GM21528 (cell line): ENCODE results near the gene KLHL28.

Experiments used
- ATAC-seq: cut with Tn5 transposase; IDR thresholded peaks from one replicate; pipeline ENCODE4 v1.9.1; 2021; ENCODE audit warnings: mild to moderate bottlenecking, moderate library complexity; ENCODE audit not compliant: unreplicated experiment, low FRiP score

KLHL28 gene

DNA sequence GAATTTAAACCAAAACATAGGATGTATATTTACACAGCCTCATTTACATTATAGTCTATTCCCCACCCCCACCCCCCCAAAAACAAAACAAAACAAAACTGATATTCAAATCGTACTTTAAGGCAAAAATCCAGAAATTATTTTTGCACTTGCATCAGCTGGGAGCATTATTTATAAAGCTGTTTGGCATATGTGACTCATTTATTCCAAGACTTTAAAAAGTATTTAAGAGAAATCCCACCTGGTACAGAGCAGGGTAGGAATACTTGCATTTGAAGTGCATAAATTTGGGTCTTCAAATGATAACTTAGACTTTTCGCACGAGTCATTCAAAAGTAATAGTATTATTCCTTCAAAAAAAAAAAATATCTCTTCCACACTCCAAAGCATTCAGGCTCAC lies 1.1 kb downstream of the KLHL28 start:
- ATAC-seq: no peak

DNA sequence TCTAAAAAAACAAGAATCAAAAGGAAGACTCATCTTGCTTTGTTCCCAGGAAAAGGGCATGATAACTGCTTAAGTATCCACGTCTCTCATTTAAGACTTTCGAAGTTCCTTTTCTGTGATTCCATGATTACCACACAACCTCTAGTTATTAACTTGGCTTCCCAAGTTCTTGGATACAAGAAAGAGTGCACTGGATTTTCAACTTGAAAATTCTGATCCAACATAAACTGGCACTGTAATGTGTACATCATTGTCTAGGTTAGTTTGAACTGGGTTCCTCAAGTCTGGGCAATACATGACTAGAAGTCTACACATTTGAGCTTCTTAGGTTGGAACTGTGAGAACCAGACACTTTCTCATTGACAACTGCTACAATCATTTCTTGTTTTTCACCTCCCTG lies 1.6 kb downstream of the KLHL28 start:
- no peak for ATAC-seq

DNA sequence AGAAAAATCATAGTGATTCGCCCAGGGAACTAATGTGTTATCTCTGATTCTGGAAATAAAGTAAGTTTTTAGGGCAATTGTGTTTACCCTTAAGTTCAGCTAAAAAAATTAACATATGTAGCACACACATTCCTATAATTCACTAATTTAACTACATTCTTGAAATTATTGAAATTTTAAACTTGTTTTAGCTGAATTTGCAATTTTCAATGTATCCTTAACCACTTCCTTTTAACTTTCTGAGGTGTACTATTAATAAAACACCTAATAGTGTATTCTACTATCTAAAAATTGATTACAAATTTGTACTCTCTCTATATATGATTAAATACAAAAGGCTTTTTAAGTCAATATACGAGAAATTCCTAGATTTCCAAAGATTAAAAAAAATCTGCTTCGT lies 2.2 kb downstream of the KLHL28 start:
- ATAC-seq: no peak

DNA sequence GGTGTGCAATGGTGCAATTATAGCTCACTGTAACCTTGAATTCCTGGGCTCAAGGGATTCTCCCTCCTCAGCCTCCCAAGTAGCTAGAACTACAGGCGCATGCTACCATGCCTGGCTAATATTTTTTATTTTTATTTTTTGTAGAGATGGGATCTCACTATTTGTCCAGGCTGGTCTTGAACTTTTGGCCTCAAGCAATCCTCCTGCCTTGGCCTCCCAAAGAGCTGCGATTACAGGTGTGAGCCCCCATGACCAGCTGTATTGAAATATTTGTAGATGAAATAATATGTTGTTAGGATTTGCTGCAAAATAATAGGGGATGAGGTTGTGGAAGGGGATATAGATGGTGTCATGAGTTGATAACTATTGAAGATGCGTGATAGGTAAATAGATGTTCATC lies 4.9 kb downstream of the KLHL28 start:
- no peak for ATAC-seq

DNA sequence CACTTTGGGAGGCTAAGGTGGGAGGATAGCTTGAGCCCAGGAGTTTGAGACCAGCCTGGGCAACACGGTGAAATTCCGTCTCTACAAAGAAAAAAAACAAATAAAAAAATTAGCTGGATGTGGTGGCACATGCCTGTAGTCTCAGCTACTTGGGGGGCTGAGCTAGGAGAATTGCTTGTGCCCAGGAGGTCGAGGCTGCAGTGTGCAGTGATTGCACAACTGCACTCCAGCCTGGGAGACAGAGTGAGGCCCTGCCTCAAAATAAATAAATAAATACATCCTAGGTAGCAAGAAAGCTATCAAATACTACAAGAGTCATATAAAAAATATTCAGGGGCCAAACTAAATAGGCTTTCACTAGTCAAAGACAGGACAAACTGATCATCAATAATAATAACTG lies 6.2 kb downstream of the KLHL28 start:
- ATAC-seq: no peak

DNA sequence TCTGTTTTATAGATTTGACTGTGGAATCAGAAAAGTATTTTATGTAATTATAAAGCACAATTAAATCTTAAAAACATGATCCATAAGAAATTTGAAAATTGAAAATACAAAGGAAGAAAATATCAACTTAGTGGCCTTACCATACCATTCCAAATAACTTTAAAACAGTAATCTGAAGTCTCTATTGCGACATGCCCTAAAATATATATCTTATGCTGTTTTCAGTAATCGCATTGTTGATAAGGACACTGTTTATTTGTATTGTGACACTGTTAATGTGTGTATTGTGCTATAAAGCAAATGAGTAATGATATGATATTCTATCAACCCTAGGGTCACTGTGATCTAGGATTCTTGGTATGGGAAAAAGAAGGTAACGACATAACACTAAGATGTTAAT lies 7.0 kb downstream of the KLHL28 start:
- ATAC-seq: no peak

DNA sequence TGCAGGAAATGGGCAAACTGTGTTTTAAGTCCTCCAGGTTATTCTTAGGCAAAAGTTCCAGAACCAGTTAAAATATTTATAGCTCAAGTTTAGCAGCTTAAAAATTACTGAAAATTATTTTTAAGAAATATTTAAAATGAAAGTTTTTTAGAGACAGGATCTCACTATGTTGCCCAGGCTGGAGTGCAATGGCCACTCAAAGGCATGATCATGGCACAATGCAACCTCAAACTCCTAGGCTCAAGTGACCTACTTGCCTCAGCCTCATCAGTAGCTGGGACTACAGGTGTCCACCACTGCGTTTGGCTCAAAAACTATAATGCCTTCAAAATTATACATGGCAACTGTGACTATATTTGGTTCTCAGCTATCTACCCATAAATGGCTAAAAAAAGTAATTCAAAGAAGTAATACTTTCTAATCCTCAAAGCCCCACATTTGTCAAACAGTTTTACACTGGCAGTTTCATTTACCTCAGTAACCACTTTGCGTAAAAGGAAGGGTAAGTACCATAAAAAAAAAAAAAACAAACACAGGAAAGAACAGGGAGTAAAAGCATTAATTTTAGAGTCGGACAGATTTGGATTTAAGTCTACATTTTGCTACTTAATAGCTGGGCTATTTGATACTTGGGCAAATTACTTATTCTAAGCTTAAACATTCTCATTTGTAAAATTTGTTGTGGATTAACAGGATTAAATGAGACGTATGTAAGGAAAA lies 9.2 kb downstream of the KLHL28 start:
- ATAC-seq: no peak

DNA sequence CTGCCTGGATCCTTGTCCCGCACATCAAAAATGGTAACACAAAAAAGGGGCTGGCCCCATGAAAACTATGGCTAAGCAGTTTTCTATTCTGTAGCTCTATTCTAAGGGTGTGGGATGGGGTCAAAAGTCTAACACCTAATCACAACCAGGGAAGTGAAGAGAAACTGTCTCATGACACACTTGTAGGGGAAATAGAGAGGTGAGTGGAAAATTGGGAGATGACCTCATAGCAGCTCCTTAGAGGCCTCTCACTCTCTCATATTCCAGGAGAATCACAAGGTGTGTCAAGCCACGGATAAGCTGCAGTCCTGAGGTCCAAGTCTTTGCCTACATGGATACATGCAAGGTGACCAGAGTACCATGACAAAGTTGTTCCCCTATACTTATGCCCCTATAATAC lies 10.7 kb downstream of the KLHL28 start:
- no peak for ATAC-seq

DNA sequence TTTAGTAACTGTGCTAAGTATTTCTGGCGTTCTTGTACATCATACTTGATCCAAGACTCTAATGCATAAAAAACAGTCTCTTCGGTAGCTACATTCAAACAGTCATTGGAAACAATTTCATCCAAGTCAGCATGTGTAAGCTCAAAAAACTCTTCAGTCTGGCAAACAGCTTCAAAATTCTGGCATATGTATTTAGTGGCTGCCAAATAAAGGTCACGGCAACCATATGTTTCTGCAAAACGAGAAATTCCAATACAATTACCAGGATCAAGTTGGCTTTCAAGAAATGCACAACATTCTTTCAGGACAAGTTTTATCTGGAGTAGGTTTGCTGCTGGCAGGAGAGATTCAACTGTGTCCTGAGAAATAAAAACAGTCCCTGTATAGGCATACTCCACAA lies 16.5 kb downstream of the KLHL28 start:
- ATAC-seq: no peak

DNA sequence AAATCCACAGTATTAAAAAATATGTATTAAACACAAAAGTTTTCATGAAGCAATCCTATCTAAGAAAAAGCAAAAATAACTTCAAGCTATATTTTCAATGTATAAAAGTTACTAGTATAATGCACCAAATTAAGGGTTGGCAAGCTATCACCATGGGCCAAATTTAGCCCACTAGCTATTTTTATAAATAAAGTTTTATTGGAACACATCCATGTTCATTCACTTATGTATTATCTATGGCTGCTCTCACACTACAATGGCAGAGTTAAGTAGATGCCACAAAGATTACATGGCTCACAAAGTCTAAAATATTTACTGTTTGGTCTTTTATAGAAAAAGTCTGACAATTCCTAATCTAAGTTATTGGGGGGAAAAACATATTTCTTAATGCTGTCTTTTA lies 17.6 kb downstream of the KLHL28 start:
- no peak for ATAC-seq

DNA sequence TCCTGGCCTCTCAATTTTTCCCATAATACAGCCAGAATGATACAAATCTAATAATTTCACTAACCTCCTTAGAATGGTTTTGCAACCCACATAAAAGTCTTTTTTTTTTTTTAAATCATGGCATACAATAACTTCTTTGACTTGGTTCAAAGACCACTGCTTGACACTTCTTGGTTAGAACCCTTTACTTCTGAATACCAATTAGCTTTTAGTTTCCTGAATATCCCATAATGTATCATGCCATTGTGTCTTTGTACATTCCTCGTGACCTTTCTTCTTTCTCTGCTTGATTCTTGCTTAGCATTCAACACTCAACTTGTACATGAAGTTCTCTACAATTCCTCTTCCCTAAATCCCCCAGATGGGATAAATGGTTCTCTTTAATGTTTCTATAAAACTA lies 19.3 kb downstream of the KLHL28 start:
- no peak for ATAC-seq

DNA sequence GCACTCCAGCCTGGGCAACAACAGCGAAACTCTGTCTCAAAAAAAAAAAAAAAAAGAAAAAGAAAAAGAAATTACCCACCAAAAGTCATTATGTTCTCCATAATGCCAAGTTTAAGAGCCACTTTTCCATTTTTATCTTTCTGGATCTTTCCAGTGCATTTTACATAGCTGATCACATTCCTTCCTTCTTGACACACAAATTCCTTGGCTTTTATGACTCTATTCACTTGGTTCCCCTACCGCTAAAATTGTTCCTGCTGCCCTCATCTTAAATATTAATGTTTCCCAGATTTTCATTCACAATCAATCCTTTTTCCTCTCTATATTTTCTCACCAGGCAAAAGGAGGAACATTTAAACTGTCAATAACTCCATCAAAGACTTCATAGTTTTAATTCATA lies 20.2 kb downstream of the KLHL28 start:
- no peak for ATAC-seq

DNA sequence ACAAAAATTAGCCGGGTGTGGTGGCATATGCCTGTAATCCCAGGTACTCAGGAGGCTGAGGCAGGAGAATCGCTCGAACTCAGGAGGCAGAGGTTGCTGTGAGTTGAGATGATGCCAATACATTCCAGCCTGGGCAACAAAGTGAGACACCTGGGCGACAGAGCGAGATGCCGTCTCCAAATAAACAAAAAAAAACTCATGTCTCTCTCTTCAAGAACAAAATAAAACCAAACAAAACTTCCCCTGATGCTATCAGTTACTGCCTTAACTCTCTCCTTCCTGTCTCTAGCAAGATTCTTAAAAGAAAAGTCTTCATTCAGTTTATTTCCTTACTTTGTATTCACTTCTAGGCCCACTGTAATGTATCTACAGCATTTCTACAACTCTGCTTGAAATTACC lies 20.8 kb downstream of the KLHL28 start:
- ATAC-seq: no peak

DNA sequence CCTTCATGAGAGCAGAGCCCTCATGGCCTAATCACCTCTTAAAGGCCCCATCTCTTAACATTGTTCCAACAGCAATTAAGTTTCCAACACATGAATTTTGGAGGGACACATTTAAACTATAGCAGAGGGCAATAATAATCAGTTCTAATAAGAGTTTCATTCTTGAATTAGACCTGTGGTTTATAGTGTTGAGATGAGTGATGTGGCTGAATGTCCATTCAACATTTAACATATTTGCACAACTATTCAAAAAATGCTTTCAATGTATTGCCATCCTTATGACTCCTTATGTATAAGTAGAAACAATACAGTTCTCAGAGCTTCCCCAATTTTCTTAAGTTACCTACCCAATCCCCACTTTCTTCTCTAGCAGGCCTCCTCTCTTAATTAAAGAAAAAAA lies 21.5 kb downstream of the KLHL28 start:
- ATAC-seq: no peak

DNA sequence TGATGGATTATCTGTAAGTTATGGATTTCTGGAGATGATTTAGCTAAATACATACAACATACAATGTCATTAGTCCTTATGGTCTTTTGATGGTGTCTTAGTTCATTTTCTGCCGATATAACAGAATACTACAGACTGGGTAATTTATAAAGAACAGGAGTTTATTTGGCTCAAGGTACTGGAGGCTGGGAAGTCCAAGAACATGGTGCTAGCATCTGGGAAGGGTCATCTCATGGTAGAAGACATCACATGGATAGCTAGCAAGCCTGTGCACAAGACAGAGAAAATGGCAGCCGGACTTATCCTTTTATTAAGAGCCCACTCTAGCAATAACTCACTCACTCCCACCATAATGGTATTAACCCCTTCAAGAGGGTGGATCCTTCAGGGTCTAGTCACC lies 24.2 kb downstream of the KLHL28 start:
- no peak for ATAC-seq

DNA sequence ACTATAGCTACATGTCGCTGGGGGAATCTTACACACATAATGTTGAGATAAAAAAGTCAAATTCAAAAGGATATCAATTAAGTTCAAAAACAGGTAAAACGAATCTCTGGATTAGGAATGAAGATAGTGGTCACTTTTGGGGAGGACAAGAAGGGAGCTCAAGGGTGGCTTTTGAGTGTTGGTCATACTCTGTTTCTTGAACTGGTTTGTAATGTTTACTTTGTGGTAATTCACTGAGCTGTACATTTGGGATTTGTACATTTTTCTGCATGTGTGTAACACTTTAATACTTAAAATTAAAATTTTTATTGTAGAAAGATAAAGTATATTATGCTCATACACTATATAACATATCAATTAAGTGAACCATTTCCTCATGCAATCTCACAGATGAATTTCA lies 26.6 kb downstream of the KLHL28 start:
- no peak for ATAC-seq

DNA sequence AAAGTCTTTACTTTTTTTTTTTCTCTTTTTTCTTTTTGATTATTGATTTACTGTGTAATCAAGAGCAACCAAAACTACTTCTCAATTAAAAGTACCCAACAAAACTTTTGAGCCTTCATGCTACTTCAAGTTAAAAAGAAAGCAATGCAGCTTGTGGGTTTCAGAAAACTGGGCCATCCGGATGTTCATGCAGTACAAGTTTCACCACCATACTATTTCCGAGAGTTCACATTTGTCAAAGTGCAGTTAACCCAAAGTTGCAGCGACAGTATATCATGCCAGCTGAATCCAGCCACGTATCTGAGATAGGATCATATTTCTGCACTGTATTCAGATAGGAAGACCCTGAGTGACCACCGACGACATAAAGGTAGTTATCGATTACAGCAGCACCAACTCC lies 33.0 kb downstream of the KLHL28 start:
- ATAC-seq: no peak

DNA sequence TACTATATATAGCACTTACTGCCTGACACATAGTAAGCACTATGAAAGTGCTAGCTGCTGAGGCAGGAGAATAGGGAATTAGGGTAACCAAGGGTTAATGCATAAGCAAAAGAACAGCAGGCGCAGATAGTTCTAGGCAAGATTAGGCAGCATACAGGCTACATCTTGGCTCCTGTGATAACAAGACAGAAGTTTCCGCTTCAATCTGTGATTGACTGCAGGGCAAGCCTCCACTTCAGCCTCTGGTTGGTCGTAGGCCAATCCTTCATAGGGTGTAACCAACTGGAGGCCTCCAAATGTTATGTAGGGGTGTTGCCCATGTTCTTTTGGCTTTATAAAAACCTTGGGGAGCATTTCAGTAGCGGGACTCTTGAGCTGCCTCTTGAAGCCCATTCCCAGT lies 46.9 kb downstream of the KLHL28 start:
- ATAC-seq: no peak

DNA sequence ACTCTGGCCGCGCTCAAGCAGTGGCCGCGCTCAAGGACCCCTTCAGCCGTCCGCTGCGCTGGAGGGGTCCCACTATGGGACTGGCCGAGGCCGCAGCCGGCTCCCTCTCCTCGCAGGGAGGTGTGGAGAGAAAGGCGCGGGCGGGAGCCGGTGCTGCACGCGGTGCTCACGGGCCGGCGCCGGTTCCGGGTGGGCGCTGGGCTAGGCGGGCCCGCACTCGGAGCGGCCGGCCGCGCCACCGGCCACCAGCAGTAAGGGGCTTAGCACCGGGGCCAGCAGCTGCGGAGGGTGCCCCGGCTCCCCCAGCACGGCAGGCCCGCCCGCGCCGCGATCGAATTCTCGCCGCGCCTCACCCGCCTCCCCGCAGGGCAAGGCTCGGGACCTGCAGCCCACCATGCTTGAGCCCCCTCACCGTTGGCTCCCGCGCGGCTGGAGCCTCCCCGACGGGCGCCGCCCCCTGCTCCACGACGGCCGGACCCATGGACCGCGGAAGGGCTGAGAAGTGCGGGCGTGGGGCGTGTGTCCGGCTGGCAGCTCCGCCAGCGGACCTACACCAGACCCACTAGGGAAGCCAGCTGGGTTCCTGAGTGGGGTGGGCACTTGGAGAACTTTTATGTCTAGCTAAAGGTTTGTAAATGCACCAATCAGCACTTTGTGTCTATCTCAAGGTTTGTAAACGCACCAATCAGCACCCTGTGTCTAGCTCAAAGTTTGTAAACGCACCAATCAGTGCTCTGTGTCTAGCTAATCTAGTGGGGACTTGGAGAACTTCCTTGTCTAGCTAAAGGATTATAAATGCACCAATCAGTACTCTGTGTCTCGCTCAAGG lies 49.5 kb downstream of the KLHL28 start:
- ATAC-seq: no peak

DNA sequence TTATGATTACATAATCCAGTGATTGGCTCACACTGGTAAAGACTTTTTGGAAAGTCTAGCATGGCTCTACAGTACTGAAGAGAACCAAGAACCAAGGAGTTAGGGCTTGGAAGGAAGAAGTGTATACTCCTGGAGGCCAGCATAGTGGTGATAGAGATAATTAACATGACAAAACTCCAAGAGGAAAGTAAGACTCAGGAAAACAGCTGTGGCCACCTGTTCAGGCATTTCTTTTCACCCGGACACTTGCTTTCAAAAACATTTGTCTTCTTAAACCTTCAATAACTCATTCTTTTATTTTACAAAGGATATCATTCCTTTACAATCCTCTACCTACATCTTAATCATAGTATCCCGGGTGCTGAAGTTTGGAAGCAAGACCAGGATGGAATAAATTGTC lies 50.9 kb downstream of the KLHL28 start:
- no peak for ATAC-seq

DNA sequence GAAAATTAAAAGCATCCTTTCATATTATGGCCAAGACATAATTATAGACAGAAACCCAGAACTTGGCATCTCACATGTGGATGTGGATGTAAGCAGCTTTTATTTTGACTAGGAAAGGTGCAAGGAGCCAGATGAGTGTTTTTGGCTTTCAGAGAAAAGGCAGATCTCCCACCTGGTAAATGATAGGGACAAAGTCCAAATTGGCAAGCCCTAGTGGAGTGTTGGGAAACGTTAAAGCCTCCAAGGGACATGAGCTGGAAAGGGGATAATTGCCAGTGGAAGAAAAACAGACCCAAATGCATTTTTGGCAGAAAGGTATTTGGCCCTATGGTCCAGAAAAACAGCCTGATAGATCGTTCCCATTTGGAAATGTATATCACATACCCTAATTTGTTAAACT lies 60.1 kb downstream of the KLHL28 start:
- ATAC-seq: no peak

DNA sequence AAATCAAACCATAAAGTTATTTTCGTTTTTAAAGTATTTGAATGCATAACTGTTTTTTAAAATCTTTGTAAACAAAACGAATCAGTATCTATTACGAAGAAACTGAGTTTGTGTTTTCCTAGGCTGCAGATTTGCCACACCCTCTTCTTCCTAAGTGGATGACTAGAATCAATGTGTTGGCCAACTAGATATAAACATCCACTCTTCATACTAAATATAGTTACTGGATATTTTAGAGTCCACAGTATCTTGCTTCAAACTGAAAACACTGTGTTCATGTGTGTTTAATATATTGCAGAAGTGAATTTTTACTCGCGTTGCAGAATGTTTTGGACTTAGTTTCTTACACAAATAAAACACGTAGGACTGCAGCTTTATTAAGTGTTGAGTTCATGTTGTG lies 63.2 kb downstream of the KLHL28 start:
- ATAC-seq: no peak
